Measurements from ENCODE around the gene NR2E3. TPM values are rescaled to one million over a fixed set of nuclear protein-coding genes. Genes with fewer than 3 reads are reported as not detected.

NR2E3 gene
- total RNA-seq: 0.13 and 0.20 TPM in 2 replicates

DNA sequence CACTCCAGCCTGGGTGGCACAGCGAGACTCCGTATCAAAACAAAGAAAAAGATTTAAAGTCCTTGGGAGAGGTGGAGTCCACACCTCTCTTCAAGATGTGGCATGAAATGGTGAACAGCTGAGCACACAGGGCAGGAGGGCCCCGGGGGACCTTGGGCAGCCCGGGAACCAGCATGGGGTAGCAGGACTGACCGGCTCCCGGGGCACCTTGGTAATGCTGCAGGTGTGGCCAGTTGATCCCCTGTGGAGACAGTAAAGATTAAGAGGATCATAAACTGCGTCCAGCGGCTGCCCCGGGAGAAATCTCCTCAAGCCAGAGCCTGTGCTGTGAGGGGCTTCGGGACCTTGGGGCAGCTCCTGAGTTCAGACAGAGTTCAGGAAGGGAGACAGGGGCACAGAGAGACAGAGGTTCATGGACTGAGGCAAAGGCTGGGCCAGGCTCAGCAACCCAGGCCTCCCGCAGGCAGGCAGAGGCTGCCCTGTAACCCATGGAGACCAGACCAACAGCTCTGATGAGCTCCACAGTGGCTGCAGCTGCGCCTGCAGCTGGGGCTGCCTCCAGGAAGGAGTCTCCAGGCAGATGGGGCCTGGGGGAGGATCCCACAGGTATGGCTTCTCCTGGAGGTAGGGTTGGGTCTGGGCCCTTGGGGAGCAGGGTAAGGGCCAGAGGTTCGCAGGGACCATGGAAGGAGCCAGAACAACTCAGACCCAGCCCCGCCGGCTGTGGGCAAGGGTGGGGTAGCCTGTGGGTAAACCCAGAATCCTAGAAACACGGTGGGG lies at the start of gene NR2E3:
TSS of gene NR2E3 (plus strand) at position 299 of the 780 bp plus-strand sequence. CDS start at position 489, 190 bp downstream.

Measured in smooth muscle cell of the pulmonary artery (primary cell).